Activated CD4-positive, alpha-beta T cell treated with anti-CD3 and anti-CD28 coated beads, Interleukin-2, amount 50 U/mL, for 4 hours (primary cell): ENCODE measurements around the gene PAFAH1B1.
"Not testable (repeated sequence)": the region's sequence is repeated elsewhere in the genome, so short reads cannot be mapped to it uniquely, and the experiment has no call there.

Experiments
- DNase-seq, 2 experiments: peaks; one replicate each; pipeline ENCODE4 v3.0.0-alpha.2; 2020

PAFAH1B1 gene

GRCh38 chr17:2594722-2595599 lies 1.5 kb downstream of the PAFAH1B1 start:
- DNase-seq: no peak

- no peak for DNase-seq
These were observed 2.3 kb downstream of the PAFAH1B1 start for GRCh38 chr17:2595716-2596115.

- no peak for DNase-seq
These were observed 4.7 kb downstream of the PAFAH1B1 start for GRCh38 chr17:2598166-2598565.

GRCh38 chr17:2602597-2603017 lies 9.2 kb downstream of the PAFAH1B1 start:
- no peak for DNase-seq

- DNase-seq: no peak
These were observed 15.0 kb downstream of the PAFAH1B1 start for GRCh38 chr17:2608350-2608913.

GRCh38 chr17:2609091-2609490 lies 15.6 kb downstream of the PAFAH1B1 start:
- no peak for DNase-seq

GRCh38 chr17:2610195-2611175 lies 17.0 kb downstream of the PAFAH1B1 start:
- no peak for DNase-seq

GRCh38 chr17:2611627-2612026 lies 18.2 kb downstream of the PAFAH1B1 start:
- DNase-seq: no peak

GRCh38 chr17:2612630-2613029 lies 19.2 kb downstream of the PAFAH1B1 start:
- DNase-seq: no peak

- no peak for DNase-seq
These were observed 19.8 kb downstream of the PAFAH1B1 start for GRCh38 chr17:2613089-2613808.

- DNase-seq: no peak
These were observed 22.4 kb downstream of the PAFAH1B1 start for GRCh38 chr17:2615882-2616281.

- DNase-seq: no peak
These were observed 27.8 kb downstream of the PAFAH1B1 start for GRCh38 chr17:2621241-2621640.

- DNase-seq: not testable (repeated sequence)
These were observed 28.5 kb downstream of the PAFAH1B1 start for GRCh38 chr17:2621951-2622405.

- not testable (repeated sequence) for DNase-seq
These were observed 29.4 kb downstream of the PAFAH1B1 start for GRCh38 chr17:2622721-2623301.

GRCh38 chr17:2624292-2624731 lies 30.9 kb downstream of the PAFAH1B1 start:
- DNase-seq: no peak

- not testable (repeated sequence) for DNase-seq
These were observed 33.3 kb downstream of the PAFAH1B1 start for GRCh38 chr17:2626626-2627219.

GRCh38 chr17:2628922-2629321 lies 35.5 kb downstream of the PAFAH1B1 start:
- DNase-seq: not testable (repeated sequence)

- no peak for DNase-seq
These were observed 37.8 kb downstream of the PAFAH1B1 start for GRCh38 chr17:2631211-2631610.

- DNase-seq: no peak
These were observed 41.0 kb downstream of the PAFAH1B1 start for GRCh38 chr17:2634361-2634960.

- DNase-seq: no peak
These were observed 41.8 kb downstream of the PAFAH1B1 start for GRCh38 chr17:2635241-2635640.

- DNase-seq: no peak
These were observed 42.2 kb downstream of the PAFAH1B1 start for GRCh38 chr17:2635675-2636074.
